Chondrocyte (in vitro differentiated cells): ENCODE measurements around the gene NKD1. TPM values are rescaled to one million over a fixed set of nuclear protein-coding genes. Genes with fewer than 3 reads are reported as not detected.

Experiments
- DNase-seq: peaks from one replicate; pipeline ENCODE4 v3.0.0; 2021; ENCODE audit warnings: mixed read lengths, low spot score
- H3K27ac Mint-ChIP-seq: one replicate; pipeline ENCODE4 v1.8.0; 2021; ENCODE audit warnings: mild to moderate bottlenecking, moderate library complexity, mixed read lengths; ENCODE audit not compliant: unreplicated experiment
- H3K27me3 Mint-ChIP-seq: 2 replicates; pipeline ENCODE4 v1.8.0; 2021; ENCODE audit warnings: low read depth, mixed read lengths
- H3K36me3 Mint-ChIP-seq: 2 replicates; pipeline ENCODE4 v1.8.0; 2021; ENCODE audit warnings: low read depth, mixed read lengths
- H3K4me1 Mint-ChIP-seq: 2 replicates; pipeline ENCODE4 v1.8.0; 2021; ENCODE audit warnings: low read depth, mild to moderate bottlenecking, mixed read lengths
- H3K4me3 Mint-ChIP-seq: one replicate; pipeline ENCODE4 v1.8.0; 2021; ENCODE audit warnings: mild to moderate bottlenecking, moderate library complexity, mixed read lengths; ENCODE audit not compliant: unreplicated experiment
- H3K9me3 Mint-ChIP-seq: 2 replicates; pipeline ENCODE4 v1.8.0; 2021; ENCODE audit warnings: low read depth, mixed read lengths
- total RNA-seq: library from RNA; stranded (reverse); gene quantifications from 3 replicates; pipeline ENCODE4 v1.2.1, GENCODE V29; 2021
- TF ChIP-seq, protein P1 (sequence below): fragments of 200-600 bp; sonication (generic); IDR thresholded peaks from 2 replicates; pipeline ENCODE4 v1.5.0; 2021; ENCODE audit warnings: antibody characterized with exemption, mild to moderate bottlenecking, moderate library complexity

NKD1 gene
- total RNA-seq, 1 donor from 2014 or later = 8.0 TPM

DNA sequence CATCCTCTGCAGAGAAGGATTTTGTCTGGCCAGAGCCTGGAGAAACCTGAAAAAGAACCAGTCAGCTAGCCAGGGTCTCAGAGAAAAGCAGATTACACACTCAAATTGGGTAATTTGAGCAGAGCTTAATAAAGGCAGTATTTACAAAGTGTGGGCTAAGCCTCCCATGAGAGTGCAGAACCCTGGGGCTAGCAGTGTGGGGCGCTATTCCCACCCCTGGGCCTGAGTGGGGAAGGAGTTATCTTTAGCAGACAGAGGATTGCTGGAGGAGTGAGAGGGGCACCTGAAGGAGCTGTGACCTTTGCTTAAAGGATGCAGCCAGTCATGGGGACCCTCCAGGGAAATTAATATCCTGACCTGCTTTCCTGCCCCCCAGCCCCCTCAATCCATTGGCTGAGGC is 86.8 kb downstream of the NKD1 start:
- Mint-ChIP-seq H3K9me3 (no peaks in the 10 kb centered on the region), H3K27ac (no peak overlapping the region), H3K4me1 (no peaks in the 10 kb centered on the region), H3K27me3 (peaks cover 6% of the 10 kb centered on the region), H3K36me3 (peaks cover 5% of the 10 kb centered on the region), H3K4me3 (no peak overlapping the region)
- no peak for DNase-seq
- TF ChIP-seq, protein P1, sequence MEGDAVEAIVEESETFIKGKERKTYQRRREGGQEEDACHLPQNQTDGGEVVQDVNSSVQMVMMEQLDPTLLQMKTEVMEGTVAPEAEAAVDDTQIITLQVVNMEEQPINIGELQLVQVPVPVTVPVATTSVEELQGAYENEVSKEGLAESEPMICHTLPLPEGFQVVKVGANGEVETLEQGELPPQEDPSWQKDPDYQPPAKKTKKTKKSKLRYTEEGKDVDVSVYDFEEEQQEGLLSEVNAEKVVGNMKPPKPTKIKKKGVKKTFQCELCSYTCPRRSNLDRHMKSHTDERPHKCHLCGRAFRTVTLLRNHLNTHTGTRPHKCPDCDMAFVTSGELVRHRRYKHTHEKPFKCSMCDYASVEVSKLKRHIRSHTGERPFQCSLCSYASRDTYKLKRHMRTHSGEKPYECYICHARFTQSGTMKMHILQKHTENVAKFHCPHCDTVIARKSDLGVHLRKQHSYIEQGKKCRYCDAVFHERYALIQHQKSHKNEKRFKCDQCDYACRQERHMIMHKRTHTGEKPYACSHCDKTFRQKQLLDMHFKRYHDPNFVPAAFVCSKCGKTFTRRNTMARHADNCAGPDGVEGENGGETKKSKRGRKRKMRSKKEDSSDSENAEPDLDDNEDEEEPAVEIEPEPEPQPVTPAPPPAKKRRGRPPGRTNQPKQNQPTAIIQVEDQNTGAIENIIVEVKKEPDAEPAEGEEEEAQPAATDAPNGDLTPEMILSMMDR = no peak

DNA sequence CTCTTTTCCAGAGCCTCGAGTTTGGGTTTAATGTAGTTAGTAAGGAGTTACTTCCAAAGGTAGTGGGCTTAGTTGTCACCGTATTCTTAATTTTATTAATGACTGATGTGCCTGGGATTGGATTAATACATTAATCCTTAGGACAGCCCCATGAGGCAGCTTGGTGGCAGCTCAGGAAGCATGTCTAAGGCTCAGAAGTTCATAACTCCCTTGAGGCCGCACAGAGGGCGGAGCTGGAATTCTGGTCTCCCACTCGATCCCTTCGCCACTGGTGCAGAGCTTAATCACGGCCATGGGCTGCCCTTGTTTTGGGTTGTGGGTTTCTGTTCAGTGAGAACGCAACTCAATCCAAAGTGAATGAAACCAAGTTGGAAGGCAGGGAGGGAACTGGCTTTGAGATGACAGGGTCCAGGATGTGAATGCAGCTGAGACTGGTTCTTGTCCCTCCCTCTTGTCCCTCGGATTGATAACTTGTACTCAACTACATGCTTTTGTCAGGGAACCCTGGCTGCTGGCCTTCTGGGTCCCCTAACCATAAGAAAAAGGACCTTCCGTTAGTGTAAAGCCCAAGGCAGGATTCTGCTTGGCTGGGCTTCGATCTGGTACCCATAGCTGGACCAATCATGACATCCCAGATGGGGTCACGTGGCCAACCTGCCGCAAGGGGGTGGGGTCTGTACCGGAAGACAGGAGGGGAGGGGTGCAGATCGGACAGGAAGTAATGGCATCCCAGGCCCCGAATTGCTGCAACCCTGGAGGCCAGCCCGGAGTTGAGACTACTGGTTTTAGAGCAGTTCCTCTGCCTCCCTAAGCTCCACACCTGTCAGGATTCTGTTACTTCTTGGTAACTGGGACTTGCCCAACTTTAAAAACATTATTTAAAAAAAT is 87.6 kb downstream of the NKD1 start:
- H3K27ac Mint-ChIP-seq = no peak overlapping the region
- no peak overlapping the region for H3K4me3 Mint-ChIP-seq
- peaks cover 5% of the 10 kb centered on the region for H3K36me3 Mint-ChIP-seq
- H3K4me1 Mint-ChIP-seq = no peaks in the 10 kb centered on the region
- peaks cover 6% of the 10 kb centered on the region for H3K27me3 Mint-ChIP-seq
- no peak for DNase-seq
- no peaks in the 10 kb centered on the region for H3K9me3 Mint-ChIP-seq
- TF ChIP-seq, protein P1 = no peak

DNA sequence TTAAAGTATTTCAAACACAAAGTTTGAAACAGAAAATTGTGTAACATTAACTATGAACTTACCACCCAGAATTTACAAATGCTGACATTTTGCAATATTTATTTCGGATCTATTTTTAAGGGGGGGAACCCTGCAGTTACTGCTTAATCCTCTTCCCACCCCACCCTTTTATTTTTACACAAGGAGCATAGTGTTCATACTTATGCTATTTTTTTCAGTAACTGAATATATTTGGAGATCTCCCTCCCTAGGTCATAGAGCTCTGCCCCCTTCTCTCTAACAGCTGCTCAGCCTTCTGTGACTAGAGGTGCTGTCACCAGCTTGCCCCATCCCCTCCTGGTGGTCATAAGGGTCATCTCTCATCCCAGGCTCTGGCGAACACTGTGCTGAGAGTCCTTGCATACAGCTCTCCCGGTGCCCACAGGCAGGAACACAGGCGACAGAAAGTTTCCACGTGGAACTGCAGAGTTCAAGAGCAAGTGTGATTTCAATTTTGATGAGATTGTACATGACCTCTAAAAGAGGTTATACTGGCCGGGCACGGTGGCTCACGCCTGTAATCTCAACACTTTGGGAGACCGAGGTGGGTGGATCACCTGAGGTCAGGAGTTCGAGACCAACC is 88.7 kb downstream of the NKD1 start:
- Mint-ChIP-seq H3K27me3 (peaks cover 4% of the 10 kb centered on the region), H3K4me1 (no peaks in the 10 kb centered on the region), H3K4me3 (no peak overlapping the region), H3K36me3 (peaks cover 5% of the 10 kb centered on the region), H3K27ac (no peak overlapping the region), H3K9me3 (no peaks in the 10 kb centered on the region)
- no peak for DNase-seq
- TF ChIP-seq, protein P1 = no peak

DNA sequence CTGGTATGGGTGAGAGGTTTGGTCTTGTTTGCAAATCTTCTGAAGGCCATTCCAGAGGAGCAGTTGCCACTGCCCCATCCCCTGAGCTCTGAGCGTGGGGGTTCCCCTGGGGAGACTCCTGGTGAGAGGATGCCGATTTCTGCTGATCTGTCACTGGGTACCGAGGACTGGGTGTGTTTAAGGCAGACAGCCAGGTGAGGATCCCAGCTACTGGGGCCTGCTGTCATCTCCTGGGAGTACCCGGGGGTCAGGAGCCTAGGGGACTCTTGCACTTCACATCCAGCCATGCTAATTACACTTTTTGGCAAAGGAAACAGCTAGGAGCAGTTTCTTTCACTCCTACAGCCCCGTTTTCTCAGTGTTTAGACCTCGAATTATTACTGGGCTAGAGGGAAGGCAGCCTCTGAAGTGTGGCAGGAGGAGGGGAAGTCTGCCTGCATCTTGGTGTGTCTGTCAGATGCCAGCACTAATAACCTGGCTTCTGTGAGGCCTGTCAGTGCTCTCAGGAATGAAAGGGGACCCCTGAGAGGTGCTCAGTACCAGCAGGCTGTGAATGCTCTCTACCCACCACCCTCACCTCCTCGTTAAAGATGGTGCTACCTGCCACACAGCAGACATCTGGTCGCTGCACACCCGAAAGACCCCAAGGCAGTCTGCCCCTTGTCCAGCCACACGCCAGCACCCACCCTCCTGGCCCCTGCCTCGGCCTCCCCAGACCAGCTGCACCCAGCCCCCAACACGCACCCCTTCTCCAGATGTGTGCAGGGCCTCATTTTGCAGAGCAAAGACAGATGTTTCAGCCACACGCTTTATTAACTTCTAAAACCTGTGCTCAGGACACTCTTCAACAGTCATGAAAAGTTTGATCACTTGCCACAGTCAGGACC is 89.8 kb downstream of the NKD1 start:
- DNase-seq = no peak
- Mint-ChIP-seq H3K36me3 (peaks cover 3% of the 10 kb centered on the region), H3K4me1 (no peaks in the 10 kb centered on the region), H3K27ac (no peak overlapping the region), H3K4me3 (no peak overlapping the region), H3K27me3 (peaks cover 4% of the 10 kb centered on the region), H3K9me3 (no peaks in the 10 kb centered on the region)
- TF ChIP-seq, protein P1 = no peak
